IPS-18c (cell line): ENCODE measurements around the gene OGDH.

Source experiments
- H3K4me3 ChIP-seq: 2 replicates; pipeline ENCODE4 v1.7.0; 2013; ENCODE audit warnings: low read depth, mild to moderate bottlenecking, low read length, moderate library complexity; ENCODE audit not compliant: insufficient read depth
- H3K9me3 ChIP-seq: one replicate; pipeline ENCODE4 v1.6.1; 2013; ENCODE audit warnings: mild to moderate bottlenecking, low read length, moderate library complexity; ENCODE audit not compliant: control insufficient read depth, insufficient read depth

Gene OGDH

GRCh38 chr7:44608916-44609648 lies 2.7 kb downstream of the OGDH start:
- no peaks in the 10 kb centered on the region for H3K9me3 ChIP-seq
- no peak overlapping the region for H3K4me3 ChIP-seq

GRCh38 chr7:44609829-44610228 lies 3.4 kb downstream of the OGDH start:
- H3K9me3 ChIP-seq: no peaks in the 10 kb centered on the region
- H3K4me3 ChIP-seq: no peak overlapping the region

- H3K4me3 ChIP-seq: no peak overlapping the region
These were observed 8.8 kb downstream of the OGDH start for GRCh38 chr7:44615149-44615611.

GRCh38 chr7:44615793-44616192 lies 9.4 kb downstream of the OGDH start:
- no peaks in the 10 kb centered on the region for H3K9me3 ChIP-seq

More at GRCh38 chr7:44615149-44615611, 8.8 kb downstream of the OGDH start:
- H3K9me3 ChIP-seq: no peaks in the 10 kb centered on the region

GRCh38 chr7:44616545-44616944 lies 10.1 kb downstream of the OGDH start:
- no peaks in the 10 kb centered on the region for H3K9me3 ChIP-seq
- H3K4me3 ChIP-seq: no peak overlapping the region

More at GRCh38 chr7:44615793-44616192, 9.4 kb downstream of the OGDH start:
- H3K4me3 ChIP-seq: no peak overlapping the region

GRCh38 chr7:44617225-44617890 lies 10.9 kb downstream of the OGDH start:
- Histone ChIP-seq H3K4me3 (no peak overlapping the region), H3K9me3 (no peaks in the 10 kb centered on the region)

GRCh38 chr7:44618045-44618444 lies 11.6 kb downstream of the OGDH start:
- Histone ChIP-seq H3K4me3 (no peak overlapping the region), H3K9me3 (no peaks in the 10 kb centered on the region)

GRCh38 chr7:44618753-44619152 lies 12.3 kb downstream of the OGDH start:
- Histone ChIP-seq H3K9me3 (no peaks in the 10 kb centered on the region), H3K4me3 (no peak overlapping the region)

GRCh38 chr7:44621034-44621749 lies 14.8 kb downstream of the OGDH start:
- no peaks in the 10 kb centered on the region for H3K9me3 ChIP-seq
- no peak overlapping the region for H3K4me3 ChIP-seq

- no peak overlapping the region for H3K4me3 ChIP-seq
- H3K9me3 ChIP-seq: no peaks in the 10 kb centered on the region
These were observed 15.3 kb downstream of the OGDH start for GRCh38 chr7:44621750-44622103.

- Histone ChIP-seq H3K9me3 (no peaks in the 10 kb centered on the region), H3K4me3 (no peak overlapping the region)
These were observed 16.1 kb downstream of the OGDH start for GRCh38 chr7:44622342-44623151.

GRCh38 chr7:44624318-44624717 lies 17.9 kb downstream of the OGDH start:
- Histone ChIP-seq H3K4me3 (no peak overlapping the region), H3K9me3 (no peaks in the 10 kb centered on the region)

- Histone ChIP-seq H3K9me3 (no peaks in the 10 kb centered on the region), H3K4me3 (no peak overlapping the region)
These were observed 19.4 kb downstream of the OGDH start for GRCh38 chr7:44625526-44626471.

- no peaks in the 10 kb centered on the region for H3K9me3 ChIP-seq
- no peak overlapping the region for H3K4me3 ChIP-seq
These were observed 20.2 kb downstream of the OGDH start for GRCh38 chr7:44626620-44627019.

- Histone ChIP-seq H3K9me3 (no peaks in the 10 kb centered on the region), H3K4me3 (no peak overlapping the region)
These were observed 23.5 kb downstream of the OGDH start for GRCh38 chr7:44629829-44630522.
